ENCODE results near the gene PCDH9. TPM values are rescaled to one million over a fixed set of nuclear protein-coding genes. Genes with fewer than 3 reads are reported as not detected.

The PCDH9 gene
- total RNA-seq, 1 experiment from 2014 or later: 10.1 TPM

DNA sequence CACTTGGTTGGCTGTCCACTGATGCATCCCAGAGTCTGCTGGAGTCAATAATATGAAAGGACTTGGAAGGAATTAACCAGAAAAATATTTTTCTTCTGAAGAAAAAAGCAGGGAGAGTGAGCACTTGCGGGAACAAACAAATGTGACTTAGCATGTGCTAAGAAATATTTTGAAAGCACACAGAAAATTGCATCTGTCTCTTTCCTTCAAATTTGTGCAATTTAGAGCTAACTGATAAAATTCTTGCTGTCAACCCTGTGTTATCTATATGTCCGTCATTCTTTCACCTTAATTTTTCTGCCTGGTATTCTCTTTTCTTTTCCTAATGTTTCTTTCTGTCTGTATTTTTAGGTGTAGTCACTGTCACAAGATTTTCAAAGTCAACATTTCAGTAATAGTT lies 852.6 kb downstream of the PCDH9 start:
- Mint-ChIP-seq H3K9me3 (ENCODE audit: unreplicated experiment) (no peaks in the 10 kb centered on the region), H3K4me3 (ENCODE audit: unreplicated experiment) (no peak overlapping the region), H3K4me1 (ENCODE audit: insufficient read depth, unreplicated experiment) (no peaks in the 10 kb centered on the region), H3K36me3 (ENCODE audit: insufficient read depth, unreplicated experiment) (no peaks in the 10 kb centered on the region), H3K27ac (ENCODE audit: low read depth, unreplicated experiment) (no peak overlapping the region), H3K27me3 (ENCODE audit: insufficient read depth, unreplicated experiment) (no peaks in the 10 kb centered on the region)
- CTCF ChIA-PET: no interaction called here
- POLR2A ChIA-PET: interaction anchor here (0.6 to 1.2 kb wide), 2 partner anchors 29 to 199 kb away, joined by 3 read pairs; no protein-coding TSS in a partner anchor
- BruUV-seq (replicated peaks): no TSS peak
- TF ChIP-seq, protein P1, sequence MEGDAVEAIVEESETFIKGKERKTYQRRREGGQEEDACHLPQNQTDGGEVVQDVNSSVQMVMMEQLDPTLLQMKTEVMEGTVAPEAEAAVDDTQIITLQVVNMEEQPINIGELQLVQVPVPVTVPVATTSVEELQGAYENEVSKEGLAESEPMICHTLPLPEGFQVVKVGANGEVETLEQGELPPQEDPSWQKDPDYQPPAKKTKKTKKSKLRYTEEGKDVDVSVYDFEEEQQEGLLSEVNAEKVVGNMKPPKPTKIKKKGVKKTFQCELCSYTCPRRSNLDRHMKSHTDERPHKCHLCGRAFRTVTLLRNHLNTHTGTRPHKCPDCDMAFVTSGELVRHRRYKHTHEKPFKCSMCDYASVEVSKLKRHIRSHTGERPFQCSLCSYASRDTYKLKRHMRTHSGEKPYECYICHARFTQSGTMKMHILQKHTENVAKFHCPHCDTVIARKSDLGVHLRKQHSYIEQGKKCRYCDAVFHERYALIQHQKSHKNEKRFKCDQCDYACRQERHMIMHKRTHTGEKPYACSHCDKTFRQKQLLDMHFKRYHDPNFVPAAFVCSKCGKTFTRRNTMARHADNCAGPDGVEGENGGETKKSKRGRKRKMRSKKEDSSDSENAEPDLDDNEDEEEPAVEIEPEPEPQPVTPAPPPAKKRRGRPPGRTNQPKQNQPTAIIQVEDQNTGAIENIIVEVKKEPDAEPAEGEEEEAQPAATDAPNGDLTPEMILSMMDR (IDR thresholded peaks at IDR 0.05; ENCODE audit: unreplicated experiment): no peak
- intact Hi-C loops (cut with micrococcal nuclease): no loop called here
- DNase-seq (ENCODE audit: unreplicated experiment): no peak

DNA sequence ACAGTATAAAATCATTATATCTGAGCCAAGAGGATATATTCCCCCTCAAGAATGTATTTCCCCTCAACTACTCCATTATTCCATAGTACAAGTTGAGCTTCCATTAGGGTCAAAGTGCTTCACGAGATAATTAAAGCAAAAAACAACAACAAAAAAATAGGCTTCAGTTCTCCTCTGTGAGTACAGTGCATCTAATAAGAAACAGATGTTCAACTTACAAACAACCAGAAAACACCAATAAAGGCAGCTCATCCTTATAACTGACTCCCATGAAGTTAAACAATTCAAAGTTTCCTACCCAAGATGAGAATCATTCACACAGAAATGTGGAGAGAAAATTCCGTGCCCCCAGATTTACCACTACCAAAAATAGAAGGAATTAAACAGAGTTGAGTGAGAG lies 854.4 kb downstream of the PCDH9 start:
- H3K4me3 Mint-ChIP-seq (ENCODE audit: unreplicated experiment): no peak overlapping the region
- H3K9me3 Mint-ChIP-seq (ENCODE audit: unreplicated experiment): no peaks in the 10 kb centered on the region
- H3K27ac Mint-ChIP-seq (ENCODE audit: low read depth, unreplicated experiment): no peak overlapping the region
- no TSS peak for BruUV-seq (replicated peaks)
- POLR2A ChIA-PET: no interaction called here
- no peaks in the 10 kb centered on the region for H3K4me1 Mint-ChIP-seq (ENCODE audit: insufficient read depth, unreplicated experiment)
- intact Hi-C loops (cut with micrococcal nuclease): no loop called here
- TF ChIP-seq, protein P1 (IDR thresholded peaks at IDR 0.05; ENCODE audit: unreplicated experiment): no peak
- CTCF ChIA-PET: no interaction called here
- H3K27me3 Mint-ChIP-seq (ENCODE audit: insufficient read depth, unreplicated experiment): no peaks in the 10 kb centered on the region
- H3K36me3 Mint-ChIP-seq (ENCODE audit: insufficient read depth, unreplicated experiment): no peaks in the 10 kb centered on the region
- DNase-seq (ENCODE audit: unreplicated experiment): no peak

DNA sequence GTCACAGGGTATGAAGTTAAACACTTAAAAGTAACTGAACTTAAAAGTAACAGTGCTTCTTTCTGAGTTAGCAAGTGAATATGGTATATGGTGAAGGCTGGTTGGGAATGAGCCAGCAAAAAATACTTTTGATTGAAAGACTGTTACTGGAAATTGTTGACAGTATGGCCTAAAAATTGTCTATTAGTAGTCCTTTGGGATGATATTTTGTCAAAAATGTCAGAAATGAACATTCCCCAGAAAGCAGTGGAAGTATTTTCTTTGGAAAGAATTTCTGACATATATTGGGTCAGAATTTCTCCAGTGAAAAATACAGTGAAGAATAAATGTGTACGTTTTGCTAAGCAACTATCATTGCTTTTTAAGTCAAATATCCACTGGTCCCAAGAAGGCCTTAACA lies 860.5 kb downstream of the PCDH9 start:
- intact Hi-C loops (cut with micrococcal nuclease): no loop called here
- Mint-ChIP-seq H3K4me3 (ENCODE audit: unreplicated experiment) (no peak overlapping the region), H3K27me3 (ENCODE audit: insufficient read depth, unreplicated experiment) (no peaks in the 10 kb centered on the region), H3K27ac (ENCODE audit: low read depth, unreplicated experiment) (no peak overlapping the region), H3K36me3 (ENCODE audit: insufficient read depth, unreplicated experiment) (no peaks in the 10 kb centered on the region), H3K4me1 (ENCODE audit: insufficient read depth, unreplicated experiment) (no peaks in the 10 kb centered on the region), H3K9me3 (ENCODE audit: unreplicated experiment) (no peaks in the 10 kb centered on the region)
- no TSS peak for BruUV-seq (replicated peaks)
- CTCF ChIA-PET: no interaction called here
- TF ChIP-seq, protein P1 (IDR thresholded peaks at IDR 0.05; ENCODE audit: unreplicated experiment): no peak
- DNase-seq (ENCODE audit: unreplicated experiment): no peak
- POLR2A ChIA-PET: no interaction called here

DNA sequence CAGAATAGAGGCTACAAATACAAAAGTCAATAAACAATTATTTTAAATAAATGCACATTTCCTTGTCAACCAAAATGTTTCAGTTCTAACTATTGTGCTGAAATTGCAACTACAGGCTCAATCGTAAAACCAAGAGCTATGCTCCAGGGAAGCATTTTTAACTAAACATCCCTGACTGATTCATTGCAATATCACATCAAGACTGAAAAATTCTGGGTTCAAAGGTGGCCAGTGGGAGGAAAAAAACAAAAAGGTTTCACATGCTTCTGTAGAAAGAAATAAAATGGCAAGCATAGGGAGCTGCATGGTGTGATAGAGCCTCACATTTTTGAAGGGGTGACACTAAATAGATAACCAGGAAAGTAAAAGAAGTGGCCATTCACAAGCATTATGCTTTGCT lies 862.8 kb downstream of the PCDH9 start:
- intact Hi-C loops (cut with micrococcal nuclease): no loop called here
- DNase-seq (ENCODE audit: unreplicated experiment): no peak
- H3K4me1 Mint-ChIP-seq (ENCODE audit: insufficient read depth, unreplicated experiment): no peaks in the 10 kb centered on the region
- POLR2A ChIA-PET: no interaction called here
- CTCF ChIA-PET: no interaction called here
- no TSS peak for BruUV-seq (replicated peaks)
- H3K27me3 Mint-ChIP-seq (ENCODE audit: insufficient read depth, unreplicated experiment): no peaks in the 10 kb centered on the region
- no peak overlapping the region for H3K4me3 Mint-ChIP-seq (ENCODE audit: unreplicated experiment)
- no peak overlapping the region for H3K27ac Mint-ChIP-seq (ENCODE audit: low read depth, unreplicated experiment)
- TF ChIP-seq, protein P1 (IDR thresholded peaks at IDR 0.05; ENCODE audit: unreplicated experiment): no peak
- H3K36me3 Mint-ChIP-seq (ENCODE audit: insufficient read depth, unreplicated experiment): no peaks in the 10 kb centered on the region
- H3K9me3 Mint-ChIP-seq (ENCODE audit: unreplicated experiment): no peaks in the 10 kb centered on the region

All from MCF 10A (cell line).